Mammary microvascular endothelial cell (primary cell): ENCODE measurements around the gene LY6G6D. TPM values are rescaled to one million over a fixed set of nuclear protein-coding genes. Genes with fewer than 3 reads are reported as not detected.

ENCODE experiments used
- total RNA-seq: library from RNA; depleted of rRNA; stranded (reverse); fragments of >200 nt; gene quantifications from 2 replicates; pipeline ENCODE4 v1.2.3, GENCODE V29; 2015

The LY6G6D gene
- total RNA-seq, 1 donor from 2014 or later = not detected

Other genes starting within 250 kb of the LY6G6D start
- gene MICB, start 217.2 kb upstream of the LY6G6D start, total RNA-seq = 19.6 and 21.7 TPM in 2 replicates
- gene MCCD1, start 186.4 kb upstream of the LY6G6D start, total RNA-seq = not detected in 2 replicates
- 338 and 363 TPM in 2 replicates for gene DDX39B, start 173.3 kb upstream of the LY6G6D start, total RNA-seq
- 0.07 and 0.39 TPM in 2 replicates for gene ATP6V1G2, start 168.7 kb upstream of the LY6G6D start, total RNA-seq
- 12.9 and 16.2 TPM in 2 replicates for gene NFKBIL1, start 167.7 kb upstream of the LY6G6D start, total RNA-seq
- gene LTA, start 143.1 kb upstream of the LY6G6D start, total RNA-seq = 0.13 TPM in 1 of 2 replicates, not detected in the other
- gene TNF, start 139.8 kb upstream of the LY6G6D start, total RNA-seq = 0.20 TPM in 1 of 2 replicates, not detected in the other
- gene LTB, start 132.9 kb upstream of the LY6G6D start, total RNA-seq = 2.2 and 7.0 TPM in 2 replicates
- 0.20 and 0.98 TPM in 2 replicates for gene LST1, start 129.1 kb upstream of the LY6G6D start, total RNA-seq
- gene NCR3, start 122.3 kb upstream of the LY6G6D start, total RNA-seq = not detected in 2 replicates
- gene AIF1, start 100.1 kb upstream of the LY6G6D start, total RNA-seq = not detected in 2 replicates
- gene PRRC2A, start 94.6 kb upstream of the LY6G6D start, total RNA-seq = 90.2 and 95.7 TPM in 2 replicates
- 273 and 296 TPM in 2 replicates for gene BAG6, start 62.7 kb upstream of the LY6G6D start, total RNA-seq
- gene APOM, start 59.5 kb upstream of the LY6G6D start, total RNA-seq = 1.2 and 1.4 TPM in 2 replicates
- gene C6orf47, start 54.6 kb upstream of the LY6G6D start, total RNA-seq = 14.2 and 15.2 TPM in 2 replicates
- 11.7 and 17.9 TPM in 2 replicates for gene GPANK1, start 50.4 kb upstream of the LY6G6D start, total RNA-seq
- gene CSNK2B, start 49.3 kb upstream of the LY6G6D start, total RNA-seq = 279 and 308 TPM in 2 replicates
- 0.93 and 3.1 TPM in 2 replicates for gene LY6G5B, start 45.4 kb upstream of the LY6G6D start, total RNA-seq
- gene LY6G5C, start 34.3 kb upstream of the LY6G6D start, total RNA-seq = 2.5 and 3.3 TPM in 2 replicates
- 36.2 and 38.2 TPM in 2 replicates for gene ABHD16A, start 12.0 kb upstream of the LY6G6D start, total RNA-seq
- not detected in 2 replicates for gene LY6G6F, start 8.5 kb upstream of the LY6G6D start, total RNA-seq
- gene LY6G6C, start 6.4 kb downstream of the LY6G6D start, total RNA-seq = not detected in 2 replicates
- gene MPIG6B, start 8.0 kb downstream of the LY6G6D start, total RNA-seq = not detected in 2 replicates
- 90.3 and 106 TPM in 2 replicates for gene DDAH2, start 14.0 kb downstream of the LY6G6D start, total RNA-seq
- 1,055 and 1,092 TPM in 2 replicates for gene CLIC1, start 21.2 kb downstream of the LY6G6D start, total RNA-seq
- 8.3 and 14.5 TPM in 2 replicates for gene MSH5, start 24.7 kb downstream of the LY6G6D start, total RNA-seq
- gene SAPCD1, start 47.3 kb downstream of the LY6G6D start, total RNA-seq = 0.67 and 1.7 TPM in 2 replicates
- gene VWA7, start 62.0 kb downstream of the LY6G6D start, total RNA-seq = 0.49 and 1.6 TPM in 2 replicates
- gene VARS1, start 80.4 kb downstream of the LY6G6D start, total RNA-seq = 102 and 107 TPM in 2 replicates
- gene LSM2, start 91.6 kb downstream of the LY6G6D start, total RNA-seq = 117 and 140 TPM in 2 replicates
- gene HSPA1L, start 99.9 kb downstream of the LY6G6D start, total RNA-seq = 0.33 and 0.39 TPM in 2 replicates
- 158 and 167 TPM in 2 replicates for gene HSPA1A, start 100.2 kb downstream of the LY6G6D start, total RNA-seq
- 110 and 126 TPM in 2 replicates for gene HSPA1B, start 112.4 kb downstream of the LY6G6D start, total RNA-seq
- 96.4 and 102 TPM in 2 replicates for gene NEU1, start 147.5 kb downstream of the LY6G6D start, total RNA-seq
- gene SLC44A4, start 163.6 kb downstream of the LY6G6D start, total RNA-seq = 0.30 and 0.33 TPM in 2 replicates
- 35.4 and 39.2 TPM in 2 replicates for gene EHMT2, start 182.3 kb downstream of the LY6G6D start, total RNA-seq
- gene ZBTB12, start 186.7 kb downstream of the LY6G6D start, total RNA-seq = 0.53 and 0.54 TPM in 2 replicates
- not detected in 2 replicates for gene C2, start 212.4 kb downstream of the LY6G6D start, total RNA-seq
- 3.9 and 7.0 TPM in 2 replicates for gene CFB, start 230.7 kb downstream of the LY6G6D start, total RNA-seq
- 99.5 and 101 TPM in 2 replicates for gene NELFE, start 243.6 kb downstream of the LY6G6D start, total RNA-seq
- 38.9 and 44.7 TPM in 2 replicates for gene SKIC2, start 243.8 kb downstream of the LY6G6D start, total RNA-seq